ENCODE measurements around the gene TPPP2.
"Not testable (repeated sequence)": the region's sequence is repeated elsewhere in the genome, so short reads cannot be mapped to it uniquely, and the experiment has no call there.

Gene TPPP2

DNA sequence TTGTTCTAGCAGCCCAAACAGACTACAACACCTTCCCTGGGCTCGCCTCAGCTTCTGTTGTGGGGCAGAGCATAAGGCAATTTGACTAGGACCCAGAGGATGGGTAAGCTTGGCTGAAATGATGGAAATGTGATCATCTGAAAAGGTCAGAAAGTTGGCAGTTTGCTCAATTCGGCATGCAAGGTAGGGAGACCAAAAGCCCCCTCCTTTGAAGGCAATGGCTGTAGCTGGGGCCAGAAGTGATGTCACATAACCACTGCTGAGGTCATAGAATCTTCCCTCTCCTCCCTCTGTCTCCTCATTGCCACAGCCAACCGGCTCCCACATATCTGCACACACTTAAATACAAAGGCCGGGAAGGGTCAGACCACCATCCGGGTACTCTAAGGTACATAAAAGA is at the start of gene TPPP2:
Gene TPPP2 (plus strand): TSS at position 301 of the 400 bp plus-strand sequence. CDS start 365 bp downstream, outside the sequence.
- no peak for DNase-seq (ENCODE audit: low spot score)

DNA sequence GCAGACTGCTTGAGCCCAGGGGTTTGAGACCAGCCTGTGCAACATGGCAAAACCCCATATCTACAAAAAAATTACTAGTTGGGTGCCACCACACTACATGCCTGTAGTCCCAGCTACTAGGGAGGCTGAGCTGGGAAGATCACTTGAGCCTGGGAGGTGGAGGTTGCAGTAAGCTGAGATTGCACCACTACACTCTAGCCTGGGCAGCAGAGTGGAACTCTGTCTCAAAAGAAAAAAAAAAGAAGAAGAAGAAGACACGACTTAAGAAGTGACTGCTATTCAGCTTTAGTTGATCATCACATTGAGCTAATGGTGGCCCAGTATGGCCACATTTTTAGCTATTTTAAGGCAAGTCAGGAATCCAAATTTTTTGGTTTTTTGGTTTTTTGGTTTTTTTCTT is 49.1 kb upstream of the TPPP2 start:
- DNase-seq (ENCODE audit: low spot score) = no peak

GRCh38 chr14:20982646-20983369 is 47.2 kb upstream of the TPPP2 start:
- DNase-seq (ENCODE audit: low spot score) = no peak

DNA sequence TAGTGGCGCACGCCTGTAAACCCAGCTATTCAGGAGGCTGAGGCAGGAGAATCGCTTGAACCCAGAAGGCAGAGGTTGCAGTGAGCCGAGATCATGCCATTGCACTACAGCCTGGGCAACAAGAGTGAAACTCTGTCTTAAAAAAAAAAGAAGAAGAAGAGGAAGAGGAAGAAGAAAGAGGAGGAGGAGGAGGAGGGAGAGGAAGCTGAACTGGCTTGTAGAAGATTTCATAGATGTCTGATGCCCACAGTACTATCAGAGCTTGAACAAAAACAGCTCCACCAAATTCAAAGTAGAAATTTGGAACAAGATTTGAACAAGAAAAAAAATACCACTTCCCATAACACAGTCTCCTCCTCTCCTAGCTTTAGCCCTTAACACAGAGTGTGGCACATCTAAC is 44.4 kb upstream of the TPPP2 start:
- DNase-seq (ENCODE audit: low spot score) = not testable (repeated sequence)

DNA sequence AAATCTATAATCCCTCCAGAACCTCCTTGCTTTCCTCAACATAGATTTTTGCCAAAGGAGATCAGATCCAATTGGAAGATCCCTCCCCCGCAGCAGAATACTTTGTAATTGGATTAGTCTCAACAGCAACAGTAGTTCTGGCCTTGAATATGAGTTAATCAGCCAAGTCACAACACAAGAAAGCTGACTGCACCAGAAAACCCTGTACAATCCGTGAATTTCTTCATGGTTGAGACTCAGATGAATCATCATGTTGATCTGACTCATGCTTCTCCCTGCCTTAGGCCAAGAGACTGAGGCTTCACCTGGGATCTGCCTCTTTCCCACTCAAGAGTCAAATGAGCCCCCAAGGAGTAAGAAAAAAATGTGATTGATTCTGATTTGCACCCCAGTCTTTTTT is 43.2 kb upstream of the TPPP2 start:
- DNase-seq (ENCODE audit: low spot score) = no peak

DNA sequence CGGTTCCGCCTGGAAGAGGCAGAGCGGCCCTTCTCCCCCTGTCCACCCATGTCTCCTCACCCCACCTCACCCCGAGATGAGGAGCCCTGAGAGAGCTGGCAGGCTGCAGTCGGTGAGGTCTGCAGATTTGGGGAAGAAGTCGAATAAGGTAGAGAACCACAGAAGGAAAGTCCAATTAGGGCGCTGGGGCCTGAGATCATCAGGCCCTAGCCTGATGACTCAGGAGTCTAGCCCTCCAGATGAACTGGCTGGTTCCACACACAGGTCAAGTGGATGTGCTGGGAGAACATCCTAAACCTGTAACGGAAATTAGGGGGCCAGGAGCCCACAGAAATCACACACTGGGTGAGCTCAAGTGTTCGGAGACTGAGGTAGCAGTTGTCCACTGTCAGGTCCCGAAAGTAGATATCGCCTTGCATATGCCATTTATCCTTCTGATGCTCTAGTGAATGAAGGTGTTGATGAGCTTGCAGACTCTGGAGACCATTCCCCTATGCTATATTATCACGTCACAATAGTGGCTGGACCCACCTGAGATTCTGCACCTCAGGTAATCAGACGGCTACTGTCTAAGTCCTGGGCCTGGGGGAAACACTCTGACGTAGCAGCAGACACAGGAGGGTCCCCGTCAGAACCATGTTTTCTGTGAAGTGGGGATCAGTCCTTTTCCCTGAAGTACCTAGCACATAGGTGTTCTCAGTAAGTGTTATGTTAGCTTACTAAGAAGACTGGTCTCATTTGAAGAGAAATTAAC is 41.1 kb upstream of the TPPP2 start:
- no peak for DNase-seq (ENCODE audit: low spot score)

DNA sequence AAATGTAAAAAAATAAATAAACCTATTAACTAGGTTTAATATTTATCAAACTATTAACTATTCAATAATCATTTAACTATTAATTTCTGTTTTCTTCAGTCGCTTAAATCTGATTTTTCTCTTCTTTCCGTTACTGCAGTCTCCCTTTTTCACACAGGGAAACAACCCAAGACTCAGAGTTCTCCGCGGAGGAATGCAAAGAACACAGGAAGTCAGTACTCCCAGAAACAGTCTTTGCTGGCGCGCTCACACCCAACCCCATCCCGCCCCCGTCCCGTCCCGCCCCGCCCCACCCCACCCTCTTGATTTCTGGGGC is 40.6 kb upstream of the TPPP2 start:
- DNase-seq (ENCODE audit: low spot score) = no peak

- DNase-seq (ENCODE audit: low spot score) = peak; percentile 91
Measured at GRCh38 chr14:20989787-20990600, 40.0 kb upstream of the TPPP2 start, which contains the start of gene METTL17. Gene METTL17 (plus strand): TSS chr14:20989980. CDS start chr14:20990003, 23 bp downstream.

DNA sequence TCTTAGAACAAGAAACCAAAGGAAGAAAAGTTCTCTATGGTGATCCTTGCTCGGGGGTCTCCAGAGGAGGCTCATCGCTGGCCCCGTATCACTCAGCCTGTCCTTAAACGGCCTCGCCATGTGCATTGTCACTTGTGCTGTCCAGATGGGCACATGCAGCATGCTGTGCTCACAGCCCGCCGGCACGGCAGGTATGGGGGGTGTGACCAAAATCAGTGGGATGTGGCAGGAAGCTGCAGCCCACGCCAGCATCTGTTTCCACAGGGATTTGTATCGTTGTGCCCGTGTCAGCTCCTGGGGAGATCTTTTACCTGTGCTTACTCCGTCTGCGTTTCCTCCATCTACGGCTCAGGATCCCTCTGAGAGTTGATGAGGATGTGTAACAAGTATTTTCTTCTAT is 33.5 kb upstream of the TPPP2 start:
- DNase-seq (ENCODE audit: low spot score) = no peak

DNA sequence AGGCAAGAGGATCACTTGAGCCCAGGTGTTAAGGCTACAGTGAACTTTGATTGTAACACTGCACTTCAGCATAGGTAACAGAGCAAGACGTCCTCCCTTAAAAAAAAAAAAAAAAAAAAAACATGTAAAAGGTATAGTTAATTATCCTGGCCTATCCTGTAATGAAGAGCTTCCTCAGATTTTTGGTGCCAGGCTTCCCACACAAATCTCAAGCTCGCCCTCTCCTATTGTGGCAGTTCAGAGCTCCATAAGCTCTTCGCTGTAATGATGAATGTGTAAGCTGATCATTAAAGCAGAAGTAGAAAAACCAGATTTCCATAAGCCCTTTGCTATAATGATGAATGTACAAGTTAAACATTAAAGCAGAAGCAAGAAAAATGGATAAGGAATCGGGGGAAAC is 32.9 kb upstream of the TPPP2 start:
- DNase-seq (ENCODE audit: low spot score) = no peak

DNA sequence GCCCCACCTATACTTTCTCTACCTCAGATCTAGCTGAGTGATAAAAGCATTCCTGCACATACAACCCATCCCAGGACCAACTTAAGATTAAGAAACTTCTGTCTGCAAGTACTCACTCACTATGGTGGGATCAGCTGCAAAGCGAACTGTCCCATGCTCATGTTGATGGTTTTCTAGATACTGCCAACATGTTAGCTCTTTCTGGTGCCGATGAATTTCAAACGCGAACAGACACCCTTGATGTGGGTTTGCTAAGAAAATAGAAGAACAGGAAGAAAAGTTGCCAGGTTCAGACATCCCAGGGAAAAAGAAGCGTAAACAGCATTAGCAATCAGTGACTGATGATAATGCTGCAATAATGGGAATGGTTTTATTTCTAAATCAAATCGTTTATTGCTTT is 32.5 kb upstream of the TPPP2 start:
- DNase-seq (ENCODE audit: low spot score) = no peak

GRCh38 chr14:20998139-20998538 is 31.9 kb upstream of the TPPP2 start:
- no peak for DNase-seq (ENCODE audit: low spot score)

DNA sequence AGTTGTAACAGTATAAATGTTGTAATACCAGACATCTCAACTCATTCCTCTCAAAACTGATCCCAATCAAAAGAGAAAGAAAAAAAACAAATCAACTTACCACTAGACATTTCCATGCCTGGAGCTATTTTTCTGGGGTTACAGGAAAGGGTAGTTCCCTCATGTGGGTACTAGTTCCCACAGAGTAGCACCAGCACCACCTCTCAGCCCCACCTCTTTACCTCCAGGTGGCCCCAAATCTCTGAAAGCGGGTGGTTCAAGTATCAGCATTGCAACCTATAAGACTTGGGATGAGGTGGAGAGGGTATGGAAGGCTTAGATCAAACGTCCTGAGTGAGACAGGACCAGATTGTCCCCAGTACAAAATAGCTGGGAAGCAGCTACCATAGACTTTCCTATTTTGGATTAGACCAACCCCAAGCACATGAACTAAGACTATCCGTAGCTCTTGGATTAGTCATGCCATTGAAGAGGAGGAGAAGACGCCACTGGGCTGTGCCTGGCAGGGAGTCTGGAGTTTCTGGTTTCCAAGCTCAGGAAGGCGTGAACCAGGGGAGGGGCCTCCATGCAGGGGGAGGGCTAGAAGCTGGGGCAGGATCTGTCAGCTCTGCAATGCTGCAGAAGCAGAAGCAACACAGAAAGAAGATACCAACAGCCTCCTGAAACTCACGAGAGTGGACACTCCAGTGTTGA is 31.2 kb upstream of the TPPP2 start, which contains the start of gene SLC39A2:
Gene SLC39A2 (plus strand): TSS at position 620 of the 693 bp plus-strand sequence. CDS start 154 bp downstream, outside the sequence.
- DNase-seq (ENCODE audit: low spot score) = no peak

DNA sequence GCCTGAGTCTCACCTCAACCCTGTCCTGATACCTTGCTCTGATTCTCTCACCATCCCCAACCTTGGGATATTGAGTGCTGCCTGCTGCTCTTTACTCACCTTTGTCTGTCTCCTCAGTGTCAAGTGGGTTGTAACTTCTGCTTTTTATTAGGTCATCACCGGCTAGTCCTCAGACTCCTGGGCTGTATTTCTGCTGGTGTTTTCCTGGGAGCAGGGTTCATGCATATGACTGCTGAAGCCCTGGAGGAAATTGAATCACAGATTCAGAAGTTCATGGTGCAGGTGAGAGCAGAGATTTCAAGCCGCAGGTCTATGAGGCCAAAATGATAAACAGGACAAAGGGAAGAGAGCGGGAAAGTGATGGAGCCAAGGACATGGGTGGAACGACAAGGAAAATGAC is 30.4 kb upstream of the TPPP2 start:
- DNase-seq (ENCODE audit: low spot score) = no peak

- DNase-seq (ENCODE audit: low spot score) = no peak
Measured at GRCh38 chr14:21001218-21001617, 28.8 kb upstream of the TPPP2 start.

GRCh38 chr14:21003788-21004346 is 26.1 kb upstream of the TPPP2 start:
- no peak for DNase-seq (ENCODE audit: low spot score)

- not testable (repeated sequence) for DNase-seq (ENCODE audit: low spot score)
Measured at GRCh38 chr14:21009721-21010120, 20.3 kb upstream of the TPPP2 start.

DNA sequence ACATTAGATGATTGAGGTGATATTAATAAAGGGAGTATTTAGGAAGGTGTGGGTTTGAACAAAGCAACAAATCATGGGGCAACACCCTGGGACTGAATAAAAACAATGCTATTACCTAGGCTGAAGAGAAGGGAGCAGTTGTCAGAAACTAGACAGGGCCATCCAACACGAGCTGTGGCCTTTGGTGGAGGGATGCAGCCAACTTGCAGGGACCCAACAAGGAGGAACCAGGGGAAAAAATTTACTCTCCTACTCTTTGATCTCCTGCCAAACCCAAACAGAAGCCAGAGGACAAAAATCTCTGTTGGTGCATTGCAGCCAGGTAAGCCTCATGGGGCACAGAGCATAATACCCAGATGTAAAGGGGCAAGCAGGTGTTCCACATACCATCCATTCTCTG is 18.9 kb upstream of the TPPP2 start:
- DNase-seq (ENCODE audit: low spot score) = no peak

GRCh38 chr14:21014761-21015190 is 15.2 kb upstream of the TPPP2 start:
- DNase-seq (ENCODE audit: low spot score) = peak; percentile 63

GRCh38 chr14:21015312-21015711 is 14.7 kb upstream of the TPPP2 start:
- no peak for DNase-seq (ENCODE audit: low spot score)

GRCh38 chr14:21016413-21017190 is 13.4 kb upstream of the TPPP2 start:
- no peak for DNase-seq (ENCODE audit: low spot score)
